H1 (cell line): ENCODE results near the gene BTD.

Experiments
- CREB1 ChIP-seq: IDR thresholded peaks from 2 replicates; pipeline ENCODE4 v1.6.1; 2012; ENCODE audit warnings: inconsistent platforms
- CTCF ChIP-seq, 3 experiments: IDR thresholded peaks; 1 replicate in 2 of 3; 2 replicates in 1 of 3; pipeline versions ENCODE4 v1.5.1 to v1.6.1; 2011; ENCODE audit warnings: low read length in 3 of 3, mild to moderate bottlenecking in 3 of 3, inconsistent platforms in 2 of 3, low read depth in 1 of 3, moderate library complexity in 1 of 3; ENCODE audit not compliant: insufficient read depth in 1 of 3; ENCODE audit errors: control extremely low read depth in 1 of 3
- HDAC6 ChIP-seq: IDR thresholded peaks from one replicate; pipeline ENCODE4 v1.7.1; 2012; ENCODE audit warnings: low read depth, mild to moderate bottlenecking, inconsistent platforms, low read length, moderate library complexity
- POLR2A ChIP-seq, 2 experiments: IDR thresholded peaks; 1 replicate in 1 of 2; 2 replicates in 1 of 2; pipeline ENCODE4 v1.6.1; 2011; ENCODE audit warnings: low read depth in 2 of 2, low read length in 2 of 2, mild to moderate bottlenecking in 2 of 2; ENCODE audit errors: control extremely low read depth in 1 of 2
- POU5F1 ChIP-seq: IDR thresholded peaks from 2 replicates; pipeline ENCODE4 v1.6.1; 2011; ENCODE audit warnings: low read depth, mild to moderate bottlenecking, low read length, moderate library complexity
- RAD21 ChIP-seq, 2 experiments: IDR thresholded peaks in 1 of 2; conservative IDR thresholded peaks in 1 of 2; 2 replicates each; pipeline ENCODE4 v1.6.1; 2011; ENCODE audit warnings: low read depth in 2 of 2, low read length in 2 of 2, improper control_type of control experiment in 1 of 2, inconsistent platforms in 1 of 2, mild to moderate bottlenecking in 1 of 2, moderate library complexity in 1 of 2
- SIX5 ChIP-seq: IDR thresholded peaks from 2 replicates; pipeline ENCODE4 v1.6.1; 2011; ENCODE audit warnings: mild to moderate bottlenecking, low read depth, low read length

- TF ChIP-seq POU5F1: no peak
- no peak for TF ChIP-seq RAD21 (IDR thresholded peaks at IDR 0.05 in 1 of 2, conservative IDR thresholded peaks at IDR 0.05 in 1 of 2; ENCODE audit: low read depth in 2 of 2, low read length in 2 of 2)
- no peak for TF ChIP-seq CTCF (IDR thresholded peaks at IDR 0.05; ENCODE audit: control extremely low read depth in 1 of 3, insufficient read depth in 1 of 3, low read depth in 1 of 3, low read length in 3 of 3)
- no peak for TF ChIP-seq POLR2A (IDR thresholded peaks at IDR 0.05; ENCODE audit: control extremely low read depth in 1 of 2, low read depth in 2 of 2, low read length in 2 of 2)
- no peak for TF ChIP-seq SIX5
- TF ChIP-seq CREB1: no peak
- no peak for TF ChIP-seq HDAC6
Observed at GRCh38 chr3:15628967-15629366, 27.4 kb downstream of the BTD start.
